Vagina (tissue), 2 donors: ENCODE results near the gene EOMES. TPM values are rescaled to one million over a fixed set of nuclear protein-coding genes. Genes with fewer than 3 reads are reported as not detected.

Source experiments
- DNase-seq, 2 donors: peaks; one replicate each; pipeline ENCODE4 v3.0.0-alpha.2; 2017; ENCODE audit errors: extremely low spot score in 2 of 2
- H3K27ac ChIP-seq: fragments of 200-600 bp; sonication (generic); one replicate; pipeline ENCODE4 v1.5.1; 2019
- H3K27me3 ChIP-seq: fragments of 200-600 bp; sonication (generic); one replicate; pipeline ENCODE4 v1.5.1; 2019
- H3K36me3 ChIP-seq, 2 donors: fragments of 200-600 bp; sonication (generic); one replicate each; pipeline ENCODE4 v1.5.1; 2017 to 2019
- H3K4me1 ChIP-seq: fragments of 200-600 bp; sonication (generic); one replicate; pipeline ENCODE4 v1.5.1; 2019
- H3K4me3 ChIP-seq, 2 donors: fragments of 200-600 bp; sonication (generic); 1 replicate in 1 of 2; 2 replicates in 1 of 2; pipeline ENCODE4 v1.5.1; 2016 to 2019
- H3K9me3 ChIP-seq: fragments of 200-600 bp; sonication (generic); one replicate; pipeline ENCODE4 v1.5.1; 2019
- CTCF ChIP-seq, 3 experiments: fragments of 450-650 bp in 2 of 3; fragments of 200-600 bp in 1 of 3; sonication (generic) in 1 of 3; IDR thresholded peaks; one replicate each; pipeline ENCODE4 v1.5.1; 2017 to 2019; ENCODE audit warnings: antibody characterized with exemption in 3 of 3, mild to moderate bottlenecking in 2 of 3, moderate library complexity in 2 of 3
- POLR2A ChIP-seq, 2 donors: fragments of 450-650 bp; IDR thresholded peaks; one replicate each; pipeline ENCODE4 v1.6.1; 2017; ENCODE audit warnings: antibody characterized with exemption in 2 of 2, mild to moderate bottlenecking in 2 of 2, moderate library complexity in 2 of 2
- POLR2AphosphoS5 ChIP-seq, 2 donors: sonication (generic); formaldehyde crosslinking; IDR thresholded peaks; one replicate each; pipeline ENCODE4 v1.9.0; 2017; ENCODE audit warnings: antibody characterized with exemption in 2 of 2, mild to moderate bottlenecking in 2 of 2, low read depth in 1 of 2; ENCODE audit not compliant: insufficient read depth in 1 of 2
- intact Hi-C: fragments of 100-400 bp; cut with DNase I; formaldehyde crosslinking; loops from one replicate; pipeline ENCODE4 v1.15.1; 2023
- total RNA-seq: library from RNA; depleted of rRNA; stranded (reverse); fragments of >200 nt; gene quantifications from one replicate; pipeline ENCODE4 v1.2.3, GENCODE V29; 2016

EOMES gene
- total RNA-seq, 1 donor from 2014 or later: 0.49 TPM

GRCh38 chr3:27671101-27671500 is 51.0 kb downstream of the EOMES start:
- H3K4me3 ChIP-seq: no peak overlapping the region
- TF ChIP-seq CTCF (IDR thresholded peaks at IDR 0.05): no peak
- no peak for TF ChIP-seq POLR2AphosphoS5 (IDR thresholded peaks at IDR 0.05; ENCODE audit: insufficient read depth in 1 of 2, low read depth in 1 of 2)
- no peak for TF ChIP-seq POLR2A (IDR thresholded peaks at IDR 0.05)
- no peak for DNase-seq
- H3K27ac ChIP-seq: no peak overlapping the region
- peaks cover 8% of the 10 kb centered on the region for H3K4me1 ChIP-seq
- no peaks in the 10 kb centered on the region for H3K27me3 ChIP-seq
- intact Hi-C loops: loop anchor here (10.0 kb wide), 1 partner anchor 186 kb away; the partner anchor contains the start of gene SLC4A7
- no peaks in the 10 kb centered on the region for H3K9me3 ChIP-seq
- H3K36me3 ChIP-seq: no peaks in the 10 kb centered on the region

GRCh38 chr3:27670619-27671018 is 51.5 kb downstream of the EOMES start:
- H3K4me3 ChIP-seq: no peak overlapping the region
- H3K9me3 ChIP-seq: no peaks in the 10 kb centered on the region
- no peak overlapping the region for H3K27ac ChIP-seq
- TF ChIP-seq POLR2A (IDR thresholded peaks at IDR 0.05) (no peak), CTCF (IDR thresholded peaks at IDR 0.05) (no peak), POLR2AphosphoS5 (IDR thresholded peaks at IDR 0.05; ENCODE audit: insufficient read depth in 1 of 2, low read depth in 1 of 2) (no peak)
- no peaks in the 10 kb centered on the region for H3K27me3 ChIP-seq
- intact Hi-C loops: loop anchor here (10.0 kb wide), 1 partner anchor 186 kb away; the partner anchor contains the start of gene SLC4A7
- no peaks in the 10 kb centered on the region for H3K36me3 ChIP-seq
- DNase-seq: peak in 1 of 2 donors; percentile 44
- H3K4me1 ChIP-seq: peaks cover 10% of the 10 kb centered on the region

GRCh38 chr3:27669591-27669990 is 52.5 kb downstream of the EOMES start:
- no peaks in the 10 kb centered on the region for H3K27me3 ChIP-seq
- TF ChIP-seq POLR2A (IDR thresholded peaks at IDR 0.05) (no peak), POLR2AphosphoS5 (IDR thresholded peaks at IDR 0.05; ENCODE audit: insufficient read depth in 1 of 2, low read depth in 1 of 2) (no peak)
- no peaks in the 10 kb centered on the region for H3K36me3 ChIP-seq
- H3K4me3 ChIP-seq: no peak overlapping the region
- peaks cover 10% of the 10 kb centered on the region for H3K4me1 ChIP-seq
- peak in 1 of 2 donors; percentile 20 for DNase-seq
- intact Hi-C loops: no loop called here
- no peaks in the 10 kb centered on the region for H3K9me3 ChIP-seq
- H3K27ac ChIP-seq: no peak overlapping the region

- Histone ChIP-seq H3K27ac (no peak overlapping the region), H3K36me3 (no peaks in the 10 kb centered on the region), H3K9me3 (no peaks in the 10 kb centered on the region), H3K27me3 (no peaks in the 10 kb centered on the region), H3K4me1 (peaks cover 10% of the 10 kb centered on the region), H3K4me3 (no peak overlapping the region)
- intact Hi-C loops: no loop called here
- peak in 1 of 2 donors; percentile 10 for DNase-seq
- no peak for TF ChIP-seq CTCF (IDR thresholded peaks at IDR 0.05)
- TF ChIP-seq POLR2A (IDR thresholded peaks at IDR 0.05): no peak
- no peak for TF ChIP-seq POLR2AphosphoS5 (IDR thresholded peaks at IDR 0.05; ENCODE audit: insufficient read depth in 1 of 2, low read depth in 1 of 2)
Measured at GRCh38 chr3:27667751-27668150, 54.4 kb downstream of the EOMES start.

- no peaks in the 10 kb centered on the region for H3K27me3 ChIP-seq
- H3K9me3 ChIP-seq: no peaks in the 10 kb centered on the region
- H3K27ac ChIP-seq: no peak overlapping the region
- H3K4me3 ChIP-seq: no peak overlapping the region
- TF ChIP-seq POLR2AphosphoS5 (IDR thresholded peaks at IDR 0.05; ENCODE audit: insufficient read depth in 1 of 2, low read depth in 1 of 2) (no peak), POLR2A (IDR thresholded peaks at IDR 0.05) (no peak), CTCF (IDR thresholded peaks at IDR 0.05) (no peak)
- peaks cover 10% of the 10 kb centered on the region for H3K4me1 ChIP-seq
- no peaks in the 10 kb centered on the region for H3K36me3 ChIP-seq
- peak in 1 of 2 donors; percentile 79 for DNase-seq
- intact Hi-C loops: no loop called here
Measured at GRCh38 chr3:27666708-27667107, 55.4 kb downstream of the EOMES start.
